ENCODE measurements around the gene KIF5A. TPM values are rescaled to one million over a fixed set of nuclear protein-coding genes. Genes with fewer than 3 reads are reported as not detected.

Gene KIF5A
- total and polyA plus RNA-seq, 2 of the 13 experiments (the other 11 are each of a cell fraction or from before 2014, with no cell fraction given) = 1.6 to 11.9 TPM

DNA sequence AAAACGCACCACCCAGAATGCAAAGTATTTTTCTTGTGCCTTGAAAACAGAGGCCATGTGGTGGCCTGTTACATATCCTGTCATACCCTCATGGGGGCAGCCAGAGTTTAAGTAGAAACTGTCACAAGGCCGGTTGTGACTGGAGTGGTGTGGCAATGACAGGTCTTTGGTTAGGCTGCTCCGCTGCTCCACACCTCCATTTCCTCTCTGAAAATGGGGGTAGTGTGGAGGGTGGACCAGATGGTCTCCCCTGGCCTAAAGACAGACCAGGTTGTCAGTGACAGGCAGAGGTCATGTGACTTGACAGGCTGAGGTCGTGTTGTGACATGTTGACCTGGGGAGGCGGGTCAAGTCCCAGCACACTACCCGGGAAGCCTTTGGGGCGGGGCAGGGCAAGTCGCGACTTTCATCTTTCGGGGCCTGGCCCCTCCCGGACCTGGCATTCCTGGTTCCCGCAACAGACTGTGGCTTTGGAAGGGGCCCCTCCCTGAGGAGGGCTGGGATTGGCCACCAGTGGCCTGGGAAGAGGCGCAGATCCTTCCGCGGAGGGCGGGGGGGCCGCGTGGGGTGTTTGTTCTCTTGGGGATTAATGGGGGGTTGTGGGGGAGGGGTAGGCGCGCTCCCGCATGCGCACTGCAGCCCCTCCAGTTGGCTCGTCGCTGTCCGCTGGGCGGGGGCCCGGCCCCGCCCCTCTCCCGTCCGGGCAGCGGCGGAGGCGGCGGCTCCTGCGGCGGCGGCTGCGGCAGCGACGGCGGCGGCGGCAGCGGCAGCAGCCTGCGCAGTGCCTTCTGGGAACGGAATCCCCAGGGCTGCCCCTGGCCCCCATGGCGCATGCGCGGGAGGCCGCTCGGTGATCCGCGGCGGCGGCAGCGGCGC is 27.6 kb upstream of the KIF5A start, which contains the start of gene MBD6 (continued):
- TF ChIP-seq TBX3 (IDR thresholded peaks at IDR 0.05; ENCODE audit: borderline replicate concordance) = peak; percentile 62
- TF ChIP-seq, protein P1, sequence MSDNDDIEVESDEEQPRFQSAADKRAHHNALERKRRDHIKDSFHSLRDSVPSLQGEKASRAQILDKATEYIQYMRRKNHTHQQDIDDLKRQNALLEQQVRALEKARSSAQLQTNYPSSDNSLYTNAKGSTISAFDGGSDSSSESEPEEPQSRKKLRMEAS (IDR thresholded peaks at IDR 0.05) = peak; percentile 77
- peak; percentile 67 for TF ChIP-seq ESRRA (CRISPR knock-in tag; IDR thresholded peaks at IDR 0.05; ENCODE audit: low read depth)
- TF ChIP-seq, protein P2, sequence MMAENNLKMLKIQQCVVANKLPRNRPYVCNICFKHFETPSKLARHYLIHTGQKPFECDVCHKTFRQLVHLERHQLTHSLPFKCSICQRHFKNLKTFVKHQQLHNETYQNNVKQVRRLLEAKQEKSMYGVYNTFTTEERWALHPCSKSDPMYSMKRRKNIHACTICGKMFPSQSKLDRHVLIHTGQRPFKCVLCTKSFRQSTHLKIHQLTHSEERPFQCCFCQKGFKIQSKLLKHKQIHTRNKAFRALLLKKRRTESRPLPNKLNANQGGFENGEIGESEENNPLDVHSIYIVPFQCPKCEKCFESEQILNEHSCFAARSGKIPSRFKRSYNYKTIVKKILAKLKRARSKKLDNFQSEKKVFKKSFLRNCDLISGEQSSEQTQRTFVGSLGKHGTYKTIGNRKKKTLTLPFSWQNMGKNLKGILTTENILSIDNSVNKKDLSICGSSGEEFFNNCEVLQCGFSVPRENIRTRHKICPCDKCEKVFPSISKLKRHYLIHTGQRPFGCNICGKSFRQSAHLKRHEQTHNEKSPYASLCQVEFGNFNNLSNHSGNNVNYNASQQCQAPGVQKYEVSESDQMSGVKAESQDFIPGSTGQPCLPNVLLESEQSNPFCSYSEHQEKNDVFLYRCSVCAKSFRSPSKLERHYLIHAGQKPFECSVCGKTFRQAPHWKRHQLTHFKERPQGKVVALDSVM (CRISPR knock-in tag; IDR thresholded peaks at IDR 0.05) = no peak
- no peak for TF ChIP-seq NONO (IDR thresholded peaks at IDR 0.05)
- peak; percentile 74; the same call in 1 of the 2 replicates for TF ChIP-seq NONO (CRISPR knock-in tag; conservative IDR thresholded peaks at IDR 0.05)
- TF ChIP-seq RFX1 (IDR thresholded peaks at IDR 0.05) = no peak
- TF ChIP-seq ZNF773 (CRISPR knock-in tag; IDR thresholded peaks at IDR 0.05; ENCODE audit: borderline replicate concordance) = no peak
- TF ChIP-seq BHLHE40 (IDR thresholded peaks at IDR 0.05; ENCODE audit: low read length) = peak; percentile 83
- peak; percentile 78; the same call in 1 of the 2 replicates for TF ChIP-seq FOXJ3 (CRISPR knock-in tag; IDR thresholded peaks at IDR 0.05; ENCODE audit: borderline replicate concordance)
- peak; percentile 32 for TF ChIP-seq AGO2 (optimal IDR thresholded peaks at IDR 0.05; ENCODE audit: low read depth, low read length)
- no peak for TF ChIP-seq ZNF7 (CRISPR knock-in tag; IDR thresholded peaks at IDR 0.05)
- TF ChIP-seq, protein P3, sequence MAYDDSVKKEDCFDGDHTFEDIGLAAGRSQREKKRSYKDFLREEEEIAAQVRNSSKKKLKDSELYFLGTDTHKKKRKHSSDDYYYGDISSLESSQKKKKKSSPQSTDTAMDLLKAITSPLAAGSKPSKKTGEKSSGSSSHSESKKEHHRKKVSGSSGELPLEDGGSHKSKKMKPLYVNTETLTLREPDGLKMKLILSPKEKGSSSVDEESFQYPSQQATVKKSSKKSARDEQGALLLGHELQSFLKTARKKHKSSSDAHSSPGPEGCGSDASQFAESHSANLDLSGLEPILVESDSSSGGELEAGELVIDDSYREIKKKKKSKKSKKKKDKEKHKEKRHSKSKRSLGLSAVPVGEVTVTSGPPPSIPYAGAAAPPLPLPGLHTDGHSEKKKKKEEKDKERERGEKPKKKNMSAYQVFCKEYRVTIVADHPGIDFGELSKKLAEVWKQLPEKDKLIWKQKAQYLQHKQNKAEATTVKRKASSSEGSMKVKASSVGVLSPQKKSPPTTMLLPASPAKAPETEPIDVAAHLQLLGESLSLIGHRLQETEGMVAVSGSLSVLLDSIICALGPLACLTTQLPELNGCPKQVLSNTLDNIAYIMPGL (CRISPR knock-in tag; IDR thresholded peaks at IDR 0.05; ENCODE audit: borderline replicate concordance in 1 of 2, low read depth in 1 of 2) = peak in 1 of 2 experiments; percentile 86; a peak in 1 of 4 replicates
- TF ChIP-seq HNRNPL (IDR thresholded peaks at IDR 0.05; ENCODE audit: low read depth, low read length) = no peak
- TF ChIP-seq, protein P4, sequence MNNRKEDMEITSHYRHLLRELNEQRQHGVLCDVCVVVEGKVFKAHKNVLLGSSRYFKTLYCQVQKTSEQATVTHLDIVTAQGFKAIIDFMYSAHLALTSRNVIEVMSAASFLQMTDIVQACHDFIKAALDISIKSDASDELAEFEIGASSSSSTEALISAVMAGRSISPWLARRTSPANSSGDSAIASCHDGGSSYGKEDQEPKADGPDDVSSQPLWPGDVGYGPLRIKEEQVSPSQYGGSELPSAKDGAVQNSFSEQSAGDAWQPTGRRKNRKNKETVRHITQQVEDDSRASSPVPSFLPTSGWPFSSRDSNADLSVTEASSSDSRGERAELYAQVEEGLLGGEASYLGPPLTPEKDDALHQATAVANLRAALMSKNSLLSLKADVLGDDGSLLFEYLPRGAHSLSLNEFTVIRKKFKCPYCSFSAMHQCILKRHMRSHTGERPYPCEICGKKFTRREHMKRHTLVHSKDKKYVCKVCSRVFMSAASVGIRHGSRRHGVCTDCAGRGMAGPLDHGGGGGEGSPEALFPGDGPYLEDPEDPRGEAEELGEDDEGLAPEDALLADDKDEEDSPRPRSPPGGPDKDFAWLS (CRISPR knock-in tag; IDR thresholded peaks at IDR 0.05; ENCODE audit: borderline replicate concordance) = peak; percentile 98
- TF ChIP-seq, protein P5, sequence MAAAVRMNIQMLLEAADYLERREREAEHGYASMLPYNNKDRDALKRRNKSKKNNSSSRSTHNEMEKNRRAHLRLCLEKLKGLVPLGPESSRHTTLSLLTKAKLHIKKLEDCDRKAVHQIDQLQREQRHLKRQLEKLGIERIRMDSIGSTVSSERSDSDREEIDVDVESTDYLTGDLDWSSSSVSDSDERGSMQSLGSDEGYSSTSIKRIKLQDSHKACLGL (CRISPR knock-in tag; IDR thresholded peaks at IDR 0.05) = peak; percentile 47
- TF ChIP-seq BCL6 (CRISPR knock-in tag; IDR thresholded peaks at IDR 0.05) = peak; percentile 62
- TF ChIP-seq, protein P6, sequence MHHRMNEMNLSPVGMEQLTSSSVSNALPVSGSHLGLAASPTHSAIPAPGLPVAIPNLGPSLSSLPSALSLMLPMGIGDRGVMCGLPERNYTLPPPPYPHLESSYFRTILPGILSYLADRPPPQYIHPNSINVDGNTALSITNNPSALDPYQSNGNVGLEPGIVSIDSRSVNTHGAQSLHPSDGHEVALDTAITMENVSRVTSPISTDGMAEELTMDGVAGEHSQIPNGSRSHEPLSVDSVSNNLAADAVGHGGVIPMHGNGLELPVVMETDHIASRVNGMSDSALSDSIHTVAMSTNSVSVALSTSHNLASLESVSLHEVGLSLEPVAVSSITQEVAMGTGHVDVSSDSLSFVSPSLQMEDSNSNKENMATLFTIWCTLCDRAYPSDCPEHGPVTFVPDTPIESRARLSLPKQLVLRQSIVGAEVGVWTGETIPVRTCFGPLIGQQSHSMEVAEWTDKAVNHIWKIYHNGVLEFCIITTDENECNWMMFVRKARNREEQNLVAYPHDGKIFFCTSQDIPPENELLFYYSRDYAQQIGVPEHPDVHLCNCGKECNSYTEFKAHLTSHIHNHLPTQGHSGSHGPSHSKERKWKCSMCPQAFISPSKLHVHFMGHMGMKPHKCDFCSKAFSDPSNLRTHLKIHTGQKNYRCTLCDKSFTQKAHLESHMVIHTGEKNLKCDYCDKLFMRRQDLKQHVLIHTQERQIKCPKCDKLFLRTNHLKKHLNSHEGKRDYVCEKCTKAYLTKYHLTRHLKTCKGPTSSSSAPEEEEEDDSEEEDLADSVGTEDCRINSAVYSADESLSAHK (CRISPR knock-in tag; IDR thresholded peaks at IDR 0.05; ENCODE audit: borderline replicate concordance) = no peak
- TF ChIP-seq RELA (CRISPR knock-in tag; IDR thresholded peaks at IDR 0.05) = no peak
- no peak for TF ChIP-seq MTF1 (CRISPR knock-in tag; IDR thresholded peaks at IDR 0.05)
